Keratinocyte (primary cell): ENCODE data around the gene KDM5C. TPM values are rescaled to one million over a fixed set of nuclear protein-coding genes. Genes with fewer than 3 reads are reported as not detected.

Source experiments
- DNase-seq: peaks from one replicate; pipeline ENCODE4 v3.0.0-alpha.2; 2011; ENCODE audit warnings: low read depth, missing footprints, low spot score
- FAIRE-seq: peaks from 2 replicates; lab custom pipeline; 2011; peaks lifted over from hg19 to GRCh38; lab: Jason Lieb, UNC
- H2AFZ ChIP-seq: 2 replicates; pipeline ENCODE4 v1.6.0; 2012; ENCODE audit warnings: low read length, control low read depth, inconsistent platforms; ENCODE audit not compliant: control insufficient read depth
- H3K27ac ChIP-seq: 2 replicates; pipeline ENCODE4 v1.5.1; 2011; ENCODE audit warnings: low read length; ENCODE audit not compliant: control insufficient read depth, insufficient read depth
- H3K27me3 ChIP-seq: 3 replicates; pipeline ENCODE4 v1.6.0; 2011; ENCODE audit warnings: low read length; ENCODE audit not compliant: control insufficient read depth, insufficient read depth; ENCODE audit errors: extremely low read depth
- H3K36me3 ChIP-seq, 2 experiments: 2 replicates in 1 of 2; 3 replicates in 1 of 2; pipeline ENCODE4 v1.5.1; 2011; ENCODE audit warnings: low read length in 2 of 2, mild to moderate bottlenecking in 1 of 2; ENCODE audit not compliant: control insufficient read depth in 2 of 2, insufficient read depth in 2 of 2; ENCODE audit errors: extremely low read depth in 1 of 2
- H3K4me1 ChIP-seq: 3 replicates; pipeline ENCODE4 v1.5.1; 2011; ENCODE audit warnings: low read length; ENCODE audit not compliant: control insufficient read depth, insufficient read depth; ENCODE audit errors: extremely low read depth
- H3K4me2 ChIP-seq: 3 replicates; pipeline ENCODE4 v1.6.0; 2011; ENCODE audit warnings: low read depth, low read length; ENCODE audit not compliant: control insufficient read depth, insufficient read depth; ENCODE audit errors: extremely low read depth
- H3K4me3 ChIP-seq, 3 experiments: fragments of 200-600 bp in 1 of 3; sonication (generic) in 1 of 3; 2 replicates in 2 of 3; 3 replicates in 1 of 3; pipeline ENCODE4 v1.5.1; 2011 to 2016; ENCODE audit warnings: low read length in 3 of 3, mild to moderate bottlenecking in 3 of 3, control low read depth in 2 of 3, inconsistent platforms in 1 of 3, low read depth in 1 of 3, mixed read lengths in 1 of 3, mixed run types in 1 of 3, moderate library complexity in 1 of 3; ENCODE audit not compliant: control insufficient read depth in 2 of 3, insufficient read depth in 2 of 3; ENCODE audit errors: extremely low read depth in 1 of 3
- H3K79me2 ChIP-seq: 2 replicates; pipeline ENCODE4 v1.6.0; 2012; ENCODE audit warnings: low read length; ENCODE audit not compliant: control insufficient read depth, insufficient read depth
- H3K9ac ChIP-seq: 3 replicates; pipeline ENCODE4 v1.6.0; 2011; ENCODE audit warnings: low read length; ENCODE audit not compliant: control insufficient read depth, insufficient read depth; ENCODE audit errors: extremely low read depth
- H3K9me1 ChIP-seq: 3 replicates; pipeline ENCODE4 v1.6.0; 2011; ENCODE audit warnings: low read length; ENCODE audit not compliant: control insufficient read depth, insufficient read depth; ENCODE audit errors: extremely low read depth
- H3K9me3 ChIP-seq: 2 replicates; pipeline ENCODE4 v1.5.1; 2012; ENCODE audit warnings: low read depth, low read length; ENCODE audit not compliant: control insufficient read depth
- H4K20me1 ChIP-seq: 3 replicates; pipeline ENCODE4 v1.6.0; 2011; ENCODE audit warnings: low read length; ENCODE audit not compliant: control insufficient read depth, insufficient read depth; ENCODE audit errors: extremely low read depth
- CTCF ChIP-seq, 3 experiments: IDR thresholded peaks in 1 of 3; conservative IDR thresholded peaks in 1 of 3; optimal IDR thresholded peaks in 1 of 3; 2 replicates in 2 of 3; 3 replicates in 1 of 3; pipeline versions ENCODE3 to v1.5.1; 2011; ENCODE audit warnings: low read length in 3 of 3, mild to moderate bottlenecking in 3 of 3, moderate library complexity in 2 of 3, control low read depth in 1 of 3, inconsistent platforms in 1 of 3; ENCODE audit not compliant: insufficient read depth in 2 of 3; ENCODE audit errors: extremely low read depth in 1 of 3
- EZH2 ChIP-seq: IDR thresholded peaks from one replicate; pipeline ENCODE4 v1.6.1; 2012; ENCODE audit warnings: inconsistent platforms, mild to moderate bottlenecking, low read length, moderate library complexity
- dilution Hi-C: fragments of 300-500 bp; cut with MboI; formaldehyde crosslinking; loops from one replicate; pipeline ENCODE4 v1.7.0; 2020; ENCODE audit warnings: low sequenced_read_pairs; ENCODE audit not compliant: extremely low pct_ligation_motif_present
- polyA plus RNA-seq, 5 experiments: library from polyadenylated mRNA; depleted of rRNA in 3 of 5; stranded (reverse) in 3 of 5; stranded (forward) in 1 of 5; unstranded in 1 of 5; fragments of >200 nt; gene quantifications; 1 replicate in 1 of 5; 2 replicates in 3 of 5; 3 replicates in 1 of 5; pipeline versions ENCODE4 v1.2.1 to v1.2.3, GENCODE V29; 2011 to 2012; ENCODE audit warnings: missing spikeins in 2 of 5, low read depth in 1 of 5, low replicate concordance in 1 of 5

Gene KDM5C
- polyA plus RNA-seq, 1 donor (not counting 4 experiments of a cell fraction or from before 2014, with no cell fraction given): 46.0 TPM

- Histone ChIP-seq H3K4me3 (no peak overlapping the region), H3K9me1 (no peaks in the 10 kb centered on the region), H3K9me3 (no peaks in the 10 kb centered on the region), H4K20me1 (no peaks in the 10 kb centered on the region), H3K36me3 (no peaks in the 10 kb centered on the region), H3K4me1 (peaks cover 4% of the 10 kb centered on the region), H2AFZ (no peak overlapping the region), H3K4me2 (peak overlapping the region; percentile 22), H3K27me3 (peaks cover 6% of the 10 kb centered on the region), H3K27ac (no peak overlapping the region), H3K79me2 (no peaks in the 10 kb centered on the region), H3K9ac (no peak overlapping the region)
- TF ChIP-seq EZH2 (no peak), CTCF (optimal IDR thresholded peaks at IDR 0.05 in 1 of 3, IDR thresholded peaks at IDR 0.05 in 1 of 3, conservative IDR thresholded peaks at IDR 0.05 in 1 of 3; ENCODE audit: extremely low read depth in 1 of 3, insufficient read depth in 2 of 3, low read length in 3 of 3) (no peak)
- FAIRE-seq (peak; percentile 52), DNase-seq (no peak)
- dilution Hi-C loops: no loop called here
These were observed 64.6 kb downstream of the KDM5C start for GRCh38 chrX:53160297-53160983.

DNA sequence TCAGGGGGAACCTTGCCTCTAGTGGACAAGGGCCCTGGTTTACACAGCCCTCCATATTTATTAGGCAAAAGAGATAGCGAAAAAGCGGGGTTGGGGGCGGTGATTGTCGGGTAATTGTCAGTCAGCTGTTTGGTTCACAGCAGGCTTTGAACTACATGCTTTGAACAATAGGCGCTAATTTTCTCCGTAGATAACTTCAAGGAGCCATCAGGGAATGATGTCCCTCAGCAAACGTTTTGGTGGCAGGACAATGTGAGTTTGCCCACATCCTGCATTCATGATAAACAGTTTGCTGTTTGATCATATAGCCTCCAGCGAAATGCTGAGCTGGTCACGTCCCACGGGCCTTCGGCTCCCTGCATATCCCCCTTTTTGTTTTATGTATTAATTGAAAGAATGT, 65.8 kb downstream of the KDM5C start:
- Histone ChIP-seq H3K79me2 (no peaks in the 10 kb centered on the region), H3K9me1 (no peaks in the 10 kb centered on the region), H3K36me3 (no peaks in the 10 kb centered on the region), H3K4me3 (no peak overlapping the region), H3K9me3 (no peaks in the 10 kb centered on the region), H3K4me2 (no peak overlapping the region), H3K27ac (no peak overlapping the region), H2AFZ (no peak overlapping the region), H4K20me1 (no peaks in the 10 kb centered on the region), H3K4me1 (peaks cover 4% of the 10 kb centered on the region), H3K27me3 (peaks cover 6% of the 10 kb centered on the region), H3K9ac (no peak overlapping the region)
- FAIRE-seq (no peak), DNase-seq (no peak)
- dilution Hi-C loops: no loop called here
- no peak for TF ChIP-seq CTCF (optimal IDR thresholded peaks at IDR 0.05 in 1 of 3, IDR thresholded peaks at IDR 0.05 in 1 of 3, conservative IDR thresholded peaks at IDR 0.05 in 1 of 3; ENCODE audit: extremely low read depth in 1 of 3, insufficient read depth in 2 of 3, low read length in 3 of 3)
